Fibroblast of skin of abdomen (primary cell): ENCODE results near the gene PHC2.
A peak's percentile ranks its signal among the peaks of the same experiment; 100 is the strongest.

Source experiments
- DNase-seq: peaks from one replicate; pipeline ENCODE4 v3.0.0-alpha.2; 2013

The PHC2 gene

DNA sequence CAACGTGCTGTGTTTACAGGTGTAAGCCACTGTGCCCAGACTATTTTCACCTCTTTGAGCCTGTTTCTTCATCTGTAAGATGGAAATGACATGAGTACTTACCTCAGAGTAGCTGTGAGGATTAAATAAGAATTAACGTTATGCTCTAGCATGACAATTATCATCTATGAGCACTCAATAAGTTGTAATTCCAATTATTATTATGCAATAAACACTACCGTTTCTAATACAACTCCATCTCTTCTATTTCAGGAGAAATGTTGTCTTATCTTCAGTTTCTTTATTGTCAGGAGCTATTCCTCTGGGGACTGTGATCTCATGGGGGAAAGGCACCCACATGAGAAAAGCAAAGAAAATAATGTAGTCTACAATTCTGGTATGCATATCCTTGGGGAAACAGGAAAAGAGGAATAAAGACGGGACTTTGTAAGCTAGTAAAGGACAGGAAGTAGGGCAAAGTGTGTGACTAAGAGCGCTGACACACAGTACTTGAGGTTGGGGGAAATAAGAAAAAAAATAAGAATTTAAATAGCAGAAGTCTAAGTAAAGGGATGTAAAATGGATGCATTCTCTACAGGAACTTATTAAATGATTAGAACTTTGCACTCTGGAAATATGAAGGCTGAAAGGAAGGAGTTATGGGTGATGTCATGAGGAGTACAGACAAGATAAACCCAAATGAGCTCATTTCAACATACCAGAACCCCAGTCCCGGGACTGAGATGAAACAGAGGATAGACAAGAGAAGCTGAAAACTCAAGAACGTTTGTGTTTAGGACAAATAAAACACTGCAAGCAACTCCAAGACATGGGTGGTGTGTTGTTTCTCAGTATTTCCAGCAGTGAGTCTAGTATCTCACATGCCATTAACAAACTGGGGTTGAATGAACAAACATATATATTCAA lies 9.8 kb downstream of the PHC2 start:
- DNase-seq, result peak; percentile 49

- no peak for DNase-seq
Measured at GRCh38 chr1:33418811-33419210, 12.1 kb downstream of the PHC2 start.

DNA sequence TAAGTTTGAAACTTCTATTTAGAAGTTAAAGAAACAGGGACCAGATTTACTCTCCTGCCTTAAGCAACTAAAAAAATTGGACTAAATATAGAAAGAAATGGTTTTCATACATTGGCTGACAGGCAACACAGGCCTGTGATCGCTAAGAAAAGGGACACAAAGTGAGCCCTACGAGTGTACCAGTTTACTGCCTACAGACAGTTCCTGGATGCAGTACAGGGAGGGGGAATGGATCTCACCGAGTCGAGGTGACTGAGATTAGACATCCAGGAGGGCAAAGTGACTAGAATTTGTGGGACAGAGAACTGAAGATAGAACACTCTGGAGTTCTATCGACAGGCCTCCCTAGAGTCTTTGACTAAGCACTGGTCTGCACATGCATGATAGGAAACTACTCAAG lies 16.0 kb downstream of the PHC2 start:
- no peak for DNase-seq

- peak; percentile 90 for DNase-seq
Measured at GRCh38 chr1:33410091-33410701, 20.7 kb downstream of the PHC2 start.

- DNase-seq, result no peak
Measured at GRCh38 chr1:33408093-33408436, 22.8 kb downstream of the PHC2 start.

DNA sequence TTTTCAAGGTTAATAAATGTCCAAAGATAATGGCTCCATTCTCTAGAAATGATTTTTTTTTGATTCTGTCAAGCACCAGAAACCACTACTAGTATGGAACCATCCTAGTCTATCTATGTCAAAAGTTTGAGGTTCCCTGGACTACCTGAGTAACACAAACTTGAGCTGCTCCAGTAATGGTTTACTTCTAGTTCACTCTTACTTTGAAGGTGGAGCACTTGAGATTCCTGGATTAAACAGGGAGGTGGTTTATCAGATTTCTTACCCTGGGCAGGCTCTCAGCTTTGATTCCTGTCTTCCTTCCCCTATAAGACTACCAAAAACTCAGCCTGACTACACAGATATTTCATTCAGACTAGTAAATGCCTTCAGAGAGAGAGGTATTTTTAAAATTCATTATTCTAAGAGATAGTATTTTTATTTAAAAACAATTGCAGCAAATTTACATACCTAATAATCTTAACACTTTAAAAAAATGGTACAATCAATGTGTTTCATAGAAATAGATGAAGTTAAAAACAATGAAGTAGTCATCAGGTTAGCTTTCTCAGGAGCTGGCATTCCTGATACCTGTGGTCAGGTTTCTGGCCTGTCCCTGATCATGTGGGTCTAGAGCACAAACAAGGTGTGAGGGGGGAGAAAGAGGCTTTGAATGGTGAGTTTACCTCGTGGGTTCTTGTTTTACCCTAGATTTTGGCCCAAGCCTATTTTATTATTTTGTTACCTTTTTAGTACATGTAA lies 23.4 kb downstream of the PHC2 start:
- no peak for DNase-seq

DNA sequence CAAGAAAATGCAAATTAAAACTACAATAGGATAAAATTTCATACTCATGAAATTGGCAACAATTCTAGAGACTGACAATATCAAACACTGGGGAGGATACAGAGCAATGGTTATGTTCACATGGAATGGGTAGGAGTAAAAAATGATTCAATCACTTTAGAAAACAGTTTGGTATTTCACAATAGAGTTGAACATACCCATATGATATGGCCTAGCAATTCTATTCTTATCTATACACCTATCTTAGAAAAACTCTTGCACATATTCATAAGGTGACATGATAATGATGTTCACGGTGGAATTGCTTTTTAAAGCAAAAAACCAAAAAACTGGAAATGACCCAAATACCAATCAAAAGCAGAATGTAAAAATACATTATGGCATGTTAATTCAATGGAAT lies 28.7 kb downstream of the PHC2 start:
- no peak for DNase-seq

DNA sequence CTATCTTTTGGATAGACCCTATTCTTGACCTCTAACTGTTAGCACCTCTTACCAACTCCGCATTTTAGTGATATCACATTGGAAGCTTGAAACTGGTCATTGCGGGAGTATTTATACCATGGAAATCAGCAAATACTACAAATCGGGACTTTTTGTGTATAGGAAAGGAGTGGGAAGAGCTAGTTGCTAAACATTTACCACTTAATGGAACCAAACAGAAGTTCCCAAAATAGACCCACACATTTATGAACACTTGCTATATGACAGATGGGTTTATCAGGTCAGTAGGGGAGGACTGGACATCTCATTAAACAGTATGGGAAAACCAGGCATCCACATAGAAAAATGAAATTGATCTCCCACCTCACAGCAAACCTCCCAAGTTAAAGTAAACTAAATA lies 29.4 kb downstream of the PHC2 start:
- DNase-seq, result no peak

DNA sequence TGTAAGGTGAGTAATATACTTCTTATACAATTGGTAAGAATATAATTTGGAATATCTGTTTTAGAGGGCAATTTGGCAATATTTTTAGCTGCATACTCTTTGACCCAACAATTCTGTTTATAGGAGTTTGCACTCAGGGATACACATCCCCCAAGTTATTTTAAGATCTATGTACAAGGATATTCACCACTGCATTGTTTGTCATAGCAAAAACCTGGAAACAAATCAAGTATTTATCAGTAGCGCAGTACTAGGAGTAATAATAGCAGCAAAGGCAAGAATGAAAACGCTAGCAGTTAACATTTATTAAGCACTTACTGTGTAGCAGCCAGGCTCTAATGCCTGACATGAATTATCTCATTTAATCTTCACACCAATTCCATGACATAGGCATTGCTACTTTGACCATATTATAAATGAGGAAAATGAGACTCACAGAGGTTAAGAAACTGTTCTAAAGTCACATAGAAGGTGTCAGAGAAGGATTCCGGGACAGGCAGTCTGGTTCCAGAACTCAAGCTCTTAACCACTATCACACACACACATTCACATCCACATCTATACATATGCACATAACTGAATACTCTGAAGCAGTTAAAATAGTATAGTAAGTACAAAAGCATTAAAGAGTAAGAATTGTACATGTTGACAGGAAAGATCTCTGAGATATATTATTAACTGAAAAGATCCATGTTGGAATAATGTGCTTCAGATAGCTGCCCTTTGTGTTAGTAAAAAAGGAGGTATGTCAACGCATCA lies 30.6 kb downstream of the PHC2 start:
- DNase-seq, result no peak

DNA sequence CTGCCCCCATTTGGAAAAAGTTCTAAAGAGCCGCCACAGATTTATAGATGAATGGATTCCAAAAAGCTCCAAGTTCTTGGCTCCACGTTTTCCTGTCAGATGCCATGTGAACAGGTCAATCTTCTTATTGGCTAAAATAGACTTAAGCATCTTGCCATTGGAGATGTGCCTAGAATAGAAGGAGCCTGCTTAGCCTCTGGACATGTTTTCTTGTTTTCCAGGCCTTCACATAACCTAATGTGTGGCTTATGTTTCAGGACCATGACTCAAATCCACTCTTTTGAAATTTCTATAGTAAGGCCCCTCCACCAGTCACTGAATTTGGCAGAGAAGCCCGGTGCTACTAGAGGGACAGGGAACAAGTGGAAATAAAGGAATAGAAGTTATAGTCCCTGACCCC lies 31.5 kb downstream of the PHC2 start:
- no peak for DNase-seq

DNA sequence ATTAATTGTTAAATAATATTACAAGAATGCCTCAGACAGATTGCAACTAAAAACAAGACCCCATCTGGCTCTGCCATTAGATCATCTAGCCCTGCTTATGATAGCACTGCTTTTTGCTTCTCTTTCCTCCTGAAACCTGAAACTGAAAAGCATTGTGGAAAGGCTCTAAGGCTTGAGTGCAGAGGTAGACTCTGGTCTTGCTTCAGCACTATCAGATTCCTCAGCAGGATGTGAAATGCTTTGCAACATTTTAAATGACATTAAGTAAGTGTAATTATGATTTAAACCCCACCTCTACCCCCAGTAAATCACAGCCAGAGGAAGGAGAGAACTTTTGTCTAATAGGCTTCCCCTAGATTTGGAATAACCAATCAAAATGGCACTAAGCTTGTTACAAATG lies 32.9 kb downstream of the PHC2 start:
- DNase-seq, result no peak

DNA sequence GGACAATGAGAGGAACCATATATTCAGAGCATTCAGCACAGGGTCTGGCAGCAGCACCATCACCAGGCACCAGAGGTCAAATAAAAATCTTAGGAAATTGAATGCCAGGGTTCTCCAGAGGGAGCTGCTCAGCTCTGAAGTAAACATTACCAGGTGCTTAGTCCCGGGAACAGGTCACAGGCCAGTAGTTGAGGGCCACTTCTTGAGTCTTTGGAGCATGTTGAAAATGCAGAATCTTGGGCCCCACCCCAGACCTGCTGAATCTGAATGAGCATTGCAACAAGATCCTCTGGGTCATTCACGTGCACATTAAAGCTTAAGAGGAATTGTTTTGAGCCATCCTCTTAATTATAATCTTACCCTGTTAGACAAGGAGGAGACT lies 33.8 kb downstream of the PHC2 start:
- no peak for DNase-seq

DNA sequence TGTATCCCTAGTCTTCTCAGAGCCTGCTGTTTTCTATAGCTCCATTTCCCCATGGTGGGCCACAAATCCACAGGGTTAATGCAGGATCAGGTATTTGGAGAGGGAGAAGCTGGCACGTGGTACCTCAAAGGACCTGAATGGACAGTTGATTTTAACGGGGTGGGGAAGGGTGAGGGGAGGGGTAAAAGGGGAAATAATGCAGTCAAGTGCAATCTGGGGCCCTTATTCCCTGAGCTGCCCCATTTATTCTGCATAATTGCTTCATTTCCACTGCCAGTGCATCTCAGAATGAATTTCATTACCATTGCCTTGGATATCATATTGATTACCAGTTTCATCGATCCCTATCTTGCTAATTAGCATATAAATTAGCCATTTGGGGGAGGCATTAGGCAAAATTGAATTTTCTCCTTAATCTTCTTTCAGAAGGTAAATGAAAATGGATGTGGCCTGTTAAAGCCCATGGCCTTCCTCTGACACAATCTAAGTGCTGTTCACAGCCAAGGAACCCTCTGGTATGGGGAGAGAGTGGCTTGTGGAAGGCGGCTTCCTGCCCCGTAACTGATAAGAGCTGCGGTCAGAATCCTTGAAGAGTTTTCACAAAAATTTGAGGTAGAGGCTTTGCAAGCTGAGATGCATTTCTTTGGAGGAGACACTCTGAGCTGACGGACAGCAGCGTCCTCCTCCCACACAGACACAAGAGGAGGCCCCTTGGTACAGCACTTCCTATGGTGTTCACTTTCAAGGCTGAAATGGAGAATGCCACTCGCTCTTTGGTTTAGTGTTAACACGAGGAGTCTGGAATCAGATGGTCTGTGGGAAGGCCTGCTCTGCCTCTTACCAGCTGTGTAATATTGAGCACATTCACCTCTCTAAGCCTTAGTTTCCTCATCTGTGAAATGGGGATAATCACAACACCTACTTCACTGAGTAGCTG lies 34.4 kb downstream of the PHC2 start:
- no peak for DNase-seq

DNA sequence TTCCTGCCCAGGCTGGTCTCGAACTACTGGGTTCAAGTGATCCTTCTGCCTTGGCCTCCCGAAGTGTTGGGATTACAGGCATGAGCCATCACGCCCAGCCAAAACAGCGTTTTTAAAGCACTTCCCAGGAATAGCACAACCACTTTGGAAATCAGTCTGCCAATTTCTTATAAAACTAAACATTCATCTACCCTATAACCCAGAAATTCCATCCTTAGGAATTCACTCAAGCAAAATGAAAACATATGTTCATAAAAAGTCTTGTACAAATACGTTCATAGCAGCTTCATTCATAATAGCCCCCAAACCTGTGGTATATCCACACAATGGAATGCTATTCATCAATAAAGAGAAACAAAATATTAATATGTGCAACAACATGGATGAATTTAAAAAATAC lies 36.1 kb downstream of the PHC2 start:
- peak; percentile 69 for DNase-seq

DNA sequence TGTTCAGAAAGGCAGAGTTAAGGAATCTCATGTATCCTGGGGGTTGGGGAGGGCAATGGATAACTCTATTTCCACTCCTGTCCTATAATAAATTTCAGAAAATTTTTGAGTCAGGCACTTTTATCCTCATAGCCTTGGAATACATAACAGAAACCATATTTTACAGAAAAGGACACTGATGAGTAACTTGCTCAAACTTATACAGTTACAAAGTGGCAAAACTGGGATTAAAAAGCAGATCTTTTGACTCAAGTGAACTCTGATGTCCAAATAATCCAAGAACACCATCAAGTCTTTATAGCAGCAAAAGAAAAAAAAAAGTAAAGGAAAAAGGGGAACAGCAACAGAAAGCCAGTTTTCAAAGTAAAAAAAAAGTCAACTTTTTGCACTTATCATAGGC lies 36.9 kb downstream of the PHC2 start:
- no peak for DNase-seq

- DNase-seq, result no peak
Measured at GRCh38 chr1:33393524-33393923, 37.4 kb downstream of the PHC2 start.

GRCh38 chr1:33392639-33393038 lies 38.3 kb downstream of the PHC2 start:
- peak; percentile 60 for DNase-seq

DNA sequence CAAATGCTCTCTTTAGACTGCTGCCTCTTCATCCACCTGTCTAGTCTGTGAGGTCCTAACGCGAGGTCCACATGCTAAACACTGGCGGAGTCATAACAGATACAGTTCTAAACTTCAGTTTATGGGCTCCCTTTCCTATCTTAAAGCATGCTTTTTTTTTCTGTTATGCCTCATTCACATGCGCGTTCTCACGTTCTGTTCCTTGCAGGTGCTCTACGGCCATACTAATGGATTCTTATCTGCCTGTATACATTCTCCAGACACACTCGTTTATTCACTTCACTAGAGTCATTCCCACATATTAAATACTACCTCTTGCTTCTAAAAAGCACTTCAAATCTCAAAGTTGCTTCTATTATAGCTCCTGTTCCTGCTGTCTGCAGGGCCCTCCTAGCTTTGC lies 38.7 kb downstream of the PHC2 start:
- no peak for DNase-seq

- no peak for DNase-seq
Measured at GRCh38 chr1:33391343-33392078, 39.4 kb downstream of the PHC2 start.

DNA sequence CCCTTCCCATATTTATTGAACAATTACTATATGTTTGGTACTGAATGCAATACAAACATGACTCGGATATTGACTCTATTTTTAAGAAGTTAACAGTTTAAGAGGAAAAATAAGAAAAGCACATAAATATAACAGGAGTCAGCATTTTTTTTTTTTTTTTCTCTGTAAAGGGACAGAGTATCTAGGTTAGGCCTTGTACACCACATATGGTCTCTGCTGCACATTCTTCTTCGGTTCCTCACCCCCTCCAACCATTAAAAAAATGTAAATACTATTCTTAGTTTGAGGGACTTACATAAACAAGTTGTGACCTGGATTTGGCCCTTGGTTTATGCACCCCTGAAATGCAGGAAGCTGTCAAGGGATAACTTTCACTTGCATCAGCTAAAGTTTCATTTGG lies 40.4 kb downstream of the PHC2 start:
- DNase-seq, result peak; percentile 90
